Thoracic aorta (tissue), 2 donors: Measurements from ENCODE around the gene ADIRF. TPM values are rescaled to one million over a fixed set of nuclear protein-coding genes. Genes with fewer than 3 reads are reported as not detected.
A peak's percentile ranks its signal among the peaks of the same experiment; 100 is the strongest.

Experiments
- ATAC-seq: fragments of 150-250 bp; one replicate; pipeline ENCODE4 v1.8.0; 2017; ENCODE audit warnings: low read depth; ENCODE audit not compliant: insufficient number of reproducible peaks, low FRiP score
- DNase-seq: peaks from one replicate; pipeline ENCODE4 v3.0.0-alpha.2; 2020; ENCODE audit warnings: low spot score
- H3K27ac ChIP-seq, 2 donors: fragments of 200-600 bp; sonication (generic); 1 replicate in 1 of 2; 2 replicates in 1 of 2; pipeline ENCODE4 v1.5.1; 2016; ENCODE audit warnings: mild to moderate bottlenecking in 2 of 2, moderate library complexity in 2 of 2
- H3K27me3 ChIP-seq: fragments of 200-600 bp; sonication (generic); replicated peaks from 2 replicates; pipeline ENCODE4 v1.6.0; 2016; ENCODE audit warnings: mild to moderate bottlenecking; ENCODE audit not compliant: insufficient read depth
- H3K36me3 ChIP-seq: fragments of 200-600 bp; sonication (generic); one replicate; pipeline ENCODE4 v1.5.1; 2016
- H3K4me1 ChIP-seq, 2 donors: fragments of 200-600 bp; sonication (generic); 1 replicate in 1 of 2; 2 replicates in 1 of 2; pipeline versions ENCODE4 v1.5.1 to v1.6.0; 2016; ENCODE audit warnings: low read depth in 2 of 2, mild to moderate bottlenecking in 1 of 2; ENCODE audit not compliant: control insufficient read depth in 1 of 2
- H3K4me3 ChIP-seq: fragments of 200-600 bp; sonication (generic); 2 replicates; pipeline ENCODE4 v1.5.1; 2016; ENCODE audit warnings: mild to moderate bottlenecking
- H3K9me3 ChIP-seq: fragments of 200-600 bp; sonication (generic); 2 replicates; pipeline ENCODE4 v1.5.1; 2016
- total RNA-seq, 2 donors: library from RNA; depleted of rRNA; stranded (reverse); fragments of >200 nt; gene quantifications; one replicate each; pipeline versions ENCODE4 v1.1.0 to v1.2.3, GENCODE V29; 2016
- TF ChIP-seq, protein P1 (sequence below): fragments of 200-600 bp; sonication (generic); IDR thresholded peaks from one replicate; pipeline ENCODE4 v1.5.1; 2019; ENCODE audit warnings: antibody characterized with exemption

ADIRF gene
- total RNA-seq, 2 donors from 2014 or later, result 318 to 644 TPM

DNA sequence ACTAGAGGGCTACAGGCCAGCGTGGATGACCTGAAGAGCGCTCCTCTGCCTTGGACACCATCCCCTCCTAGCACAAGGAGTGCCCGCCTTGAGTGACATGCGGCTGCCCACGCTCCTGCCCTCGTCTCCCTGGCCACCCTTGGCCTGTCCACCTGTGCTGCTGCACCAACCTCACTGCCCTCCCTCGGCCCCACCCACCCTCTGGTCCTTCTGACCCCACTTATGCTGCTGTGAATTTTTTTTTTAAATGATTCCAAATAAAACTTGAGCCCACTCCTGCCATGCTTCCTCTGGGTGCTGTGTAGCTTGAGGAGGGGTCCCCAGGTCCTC, 5.3 kb upstream of the ADIRF start:
- peaks cover 28 to 70% of the 10 kb centered on the region in 2 donors for H3K4me1 ChIP-seq
- ATAC-seq (no peak), DNase-seq (no peak)
- H3K27ac ChIP-seq, result no peak overlapping the region
- H3K4me3 ChIP-seq, result no peak overlapping the region
- TF ChIP-seq, protein P1, sequence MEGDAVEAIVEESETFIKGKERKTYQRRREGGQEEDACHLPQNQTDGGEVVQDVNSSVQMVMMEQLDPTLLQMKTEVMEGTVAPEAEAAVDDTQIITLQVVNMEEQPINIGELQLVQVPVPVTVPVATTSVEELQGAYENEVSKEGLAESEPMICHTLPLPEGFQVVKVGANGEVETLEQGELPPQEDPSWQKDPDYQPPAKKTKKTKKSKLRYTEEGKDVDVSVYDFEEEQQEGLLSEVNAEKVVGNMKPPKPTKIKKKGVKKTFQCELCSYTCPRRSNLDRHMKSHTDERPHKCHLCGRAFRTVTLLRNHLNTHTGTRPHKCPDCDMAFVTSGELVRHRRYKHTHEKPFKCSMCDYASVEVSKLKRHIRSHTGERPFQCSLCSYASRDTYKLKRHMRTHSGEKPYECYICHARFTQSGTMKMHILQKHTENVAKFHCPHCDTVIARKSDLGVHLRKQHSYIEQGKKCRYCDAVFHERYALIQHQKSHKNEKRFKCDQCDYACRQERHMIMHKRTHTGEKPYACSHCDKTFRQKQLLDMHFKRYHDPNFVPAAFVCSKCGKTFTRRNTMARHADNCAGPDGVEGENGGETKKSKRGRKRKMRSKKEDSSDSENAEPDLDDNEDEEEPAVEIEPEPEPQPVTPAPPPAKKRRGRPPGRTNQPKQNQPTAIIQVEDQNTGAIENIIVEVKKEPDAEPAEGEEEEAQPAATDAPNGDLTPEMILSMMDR, result no peak
- H3K36me3 ChIP-seq, result no peaks in the 10 kb centered on the region
- no peaks in the 10 kb centered on the region for H3K27me3 ChIP-seq
- no peaks in the 10 kb centered on the region for H3K9me3 ChIP-seq

GRCh38 chr10:86963341-86963919, 4.9 kb upstream of the ADIRF start:
- ATAC-seq, result no peak
- no peak for DNase-seq
- Histone ChIP-seq H3K4me1 (peaks cover 25 to 70% of the 10 kb centered on the region in 2 donors), H3K4me3 (no peak overlapping the region), H3K27ac (peak overlapping the region in 1 of 2 donors; percentile 12), H3K36me3 (no peaks in the 10 kb centered on the region), H3K27me3 (no peaks in the 10 kb centered on the region), H3K9me3 (no peaks in the 10 kb centered on the region)
- TF ChIP-seq, protein P1, result no peak

- no peaks in the 10 kb centered on the region for H3K9me3 ChIP-seq
- no peak for DNase-seq
- no peaks in the 10 kb centered on the region for H3K36me3 ChIP-seq
- H3K27ac ChIP-seq, result peak overlapping the region in 1 of 2 donors; percentile 12
- ATAC-seq, result no peak
- H3K4me1 ChIP-seq, result peaks cover 17 to 68% of the 10 kb centered on the region in 2 donors
- TF ChIP-seq, protein P1, result no peak
- H3K4me3 ChIP-seq, result no peak overlapping the region
- no peaks in the 10 kb centered on the region for H3K27me3 ChIP-seq
Measured at GRCh38 chr10:86964061-86964846, 4.0 kb upstream of the ADIRF start.

GRCh38 chr10:86964847-86965190, 3.5 kb upstream of the ADIRF start:
- H3K4me1 ChIP-seq, result peaks cover 12 to 68% of the 10 kb centered on the region in 2 donors
- no peaks in the 10 kb centered on the region for H3K9me3 ChIP-seq
- no peaks in the 10 kb centered on the region for H3K36me3 ChIP-seq
- TF ChIP-seq, protein P1, result no peak
- peak overlapping the region in 1 of 2 donors; percentile 12 for H3K27ac ChIP-seq
- ATAC-seq (no peak), DNase-seq (no peak)
- no peak overlapping the region for H3K4me3 ChIP-seq
- H3K27me3 ChIP-seq, result no peaks in the 10 kb centered on the region

GRCh38 chr10:86965986-86966654, 2.2 kb upstream of the ADIRF start:
- H3K27me3 ChIP-seq, result no peaks in the 10 kb centered on the region
- no peak for ATAC-seq
- H3K4me3 ChIP-seq, result peak overlapping the region; percentile 17
- peaks cover 12 to 59% of the 10 kb centered on the region in 2 donors for H3K4me1 ChIP-seq
- H3K27ac ChIP-seq, result peak overlapping the region; percentile 100
- DNase-seq, result no peak
- TF ChIP-seq, protein P1, result no peak
- H3K36me3 ChIP-seq, result no peaks in the 10 kb centered on the region
- H3K9me3 ChIP-seq, result no peaks in the 10 kb centered on the region
